Measurements from ENCODE around the gene KCND2.

DNA sequence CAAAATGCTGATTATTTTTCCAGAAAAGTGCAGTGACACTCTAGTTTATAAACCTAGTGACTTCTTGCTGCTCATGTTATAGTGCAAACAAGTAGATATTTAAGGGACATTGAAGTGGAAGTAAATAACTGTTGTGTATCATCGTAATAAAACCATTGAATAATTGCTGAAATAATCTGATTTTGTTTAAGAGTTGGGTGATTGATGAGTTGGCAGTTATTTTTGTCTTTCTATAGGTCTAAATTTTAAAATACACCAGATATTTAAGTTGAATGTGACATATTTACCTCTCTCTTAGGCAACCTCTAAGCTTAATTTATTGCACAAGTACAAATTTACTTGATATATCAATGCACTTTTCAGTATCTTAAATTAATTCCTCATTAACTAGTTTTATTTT, 392.1 kb downstream of the KCND2 start:
- TF ChIP-seq, protein P1, sequence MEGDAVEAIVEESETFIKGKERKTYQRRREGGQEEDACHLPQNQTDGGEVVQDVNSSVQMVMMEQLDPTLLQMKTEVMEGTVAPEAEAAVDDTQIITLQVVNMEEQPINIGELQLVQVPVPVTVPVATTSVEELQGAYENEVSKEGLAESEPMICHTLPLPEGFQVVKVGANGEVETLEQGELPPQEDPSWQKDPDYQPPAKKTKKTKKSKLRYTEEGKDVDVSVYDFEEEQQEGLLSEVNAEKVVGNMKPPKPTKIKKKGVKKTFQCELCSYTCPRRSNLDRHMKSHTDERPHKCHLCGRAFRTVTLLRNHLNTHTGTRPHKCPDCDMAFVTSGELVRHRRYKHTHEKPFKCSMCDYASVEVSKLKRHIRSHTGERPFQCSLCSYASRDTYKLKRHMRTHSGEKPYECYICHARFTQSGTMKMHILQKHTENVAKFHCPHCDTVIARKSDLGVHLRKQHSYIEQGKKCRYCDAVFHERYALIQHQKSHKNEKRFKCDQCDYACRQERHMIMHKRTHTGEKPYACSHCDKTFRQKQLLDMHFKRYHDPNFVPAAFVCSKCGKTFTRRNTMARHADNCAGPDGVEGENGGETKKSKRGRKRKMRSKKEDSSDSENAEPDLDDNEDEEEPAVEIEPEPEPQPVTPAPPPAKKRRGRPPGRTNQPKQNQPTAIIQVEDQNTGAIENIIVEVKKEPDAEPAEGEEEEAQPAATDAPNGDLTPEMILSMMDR (IDR thresholded peaks at IDR 0.05), result no peak
- no peak for TF ChIP-seq POLR2A (IDR thresholded peaks at IDR 0.05)
